GM23338 (cell line): Measurements from ENCODE around the gene SUGCT. TPM values are rescaled to one million over a fixed set of nuclear protein-coding genes. Genes with fewer than 3 reads are reported as not detected.

Experiments used
- ATAC-seq: fragments of 200-7000 bp; cut with Tn5 transposase; 3 replicates; pipeline ENCODE4 v1.9.1; 2020
- DNase-seq: peaks from one replicate; pipeline ENCODE4 v3.0.0-alpha.2; 2015; ENCODE audit warnings: low spot score
- H2AFZ ChIP-seq: fragments of 200-600 bp; sonication (generic); 2 replicates; pipeline ENCODE4 v1.8.0; 2016; ENCODE audit warnings: antibody characterized with exemption, mild to moderate bottlenecking, moderate library complexity
- H3F3A ChIP-seq: fragments of 200-600 bp; sonication (generic); replicated peaks from 2 replicates; pipeline ENCODE4 v1.8.0; 2017; ENCODE audit warnings: antibody characterized with exemption, mixed run types, low read depth
- H3K27ac ChIP-seq: fragments of 200-600 bp; sonication (generic); 2 replicates; pipeline ENCODE4 v1.6.1; 2016; ENCODE audit warnings: low read depth
- H3K27me3 ChIP-seq: fragments of 200-600 bp; sonication (generic); 2 replicates; pipeline ENCODE4 v1.8.0; 2016; ENCODE audit warnings: mild to moderate bottlenecking, mixed run types, moderate library complexity; ENCODE audit not compliant: insufficient read depth
- H3K36me3 ChIP-seq: fragments of 200-600 bp; sonication (generic); 2 replicates; pipeline ENCODE4 v1.8.0; 2016; ENCODE audit warnings: mild to moderate bottlenecking; ENCODE audit not compliant: insufficient read depth
- H3K4me1 ChIP-seq: fragments of 200-600 bp; sonication (generic); 2 replicates; pipeline ENCODE4 v1.8.0; 2016; ENCODE audit warnings: mild to moderate bottlenecking, moderate library complexity; ENCODE audit not compliant: insufficient read depth
- H3K4me2 ChIP-seq: fragments of 200-600 bp; sonication (generic); 2 replicates; pipeline ENCODE4 v1.7.1; 2017; ENCODE audit warnings: mixed run types
- H3K4me3 ChIP-seq: fragments of 200-600 bp; sonication (generic); 2 replicates; pipeline ENCODE4 v1.6.1; 2016; ENCODE audit warnings: mixed run types
- H3K79me2 ChIP-seq: fragments of 200-600 bp; sonication (generic); replicated peaks from 2 replicates; pipeline ENCODE4 v1.8.0; 2017; ENCODE audit warnings: mild to moderate bottlenecking; ENCODE audit not compliant: insufficient read depth
- H3K9me2 ChIP-seq: fragments of 200-600 bp; sonication (generic); 2 replicates; pipeline ENCODE4 v1.8.0; 2017; ENCODE audit not compliant: insufficient read depth
- H4K20me1 ChIP-seq: fragments of 200-600 bp; sonication (generic); replicated peaks from 2 replicates; pipeline ENCODE4 v1.8.0; 2017; ENCODE audit warnings: mild to moderate bottlenecking; ENCODE audit not compliant: insufficient read depth
- H3K27ac Mint-ChIP-seq: 2 replicates; pipeline ENCODE4 v1.8.0; 2020; ENCODE audit warnings: inconsistent platforms, mild to moderate bottlenecking, moderate library complexity, mixed read lengths
- H3K27me3 Mint-ChIP-seq: 3 replicates; pipeline ENCODE4 v1.8.0; 2022; ENCODE audit warnings: low read depth, mild to moderate bottlenecking, moderate library complexity, mixed read lengths, inconsistent platforms; ENCODE audit not compliant: insufficient read depth, poor library complexity
- H3K36me3 Mint-ChIP-seq: 3 replicates; pipeline ENCODE4 v1.8.0; 2021; ENCODE audit warnings: low read depth, mild to moderate bottlenecking, inconsistent platforms, moderate library complexity, mixed read lengths
- H3K4me1 Mint-ChIP-seq: 3 replicates; pipeline ENCODE4 v1.8.0; 2020; ENCODE audit warnings: mild to moderate bottlenecking, inconsistent platforms, mixed read lengths
- H3K4me3 Mint-ChIP-seq: 3 replicates; pipeline ENCODE4 v1.8.0; 2021; ENCODE audit warnings: moderate library complexity, mild to moderate bottlenecking, inconsistent platforms, mixed read lengths
- H3K9me3 Mint-ChIP-seq: 3 replicates; pipeline ENCODE4 v1.8.0; 2020; ENCODE audit warnings: moderate library complexity, mild to moderate bottlenecking, inconsistent platforms, mixed read lengths
- CREB1 ChIP-seq: fragments of 250-450 bp; sonication (Bioruptor Pico); IDR thresholded peaks from 2 replicates; pipeline ENCODE4 v1.5.0; 2020; ENCODE audit warnings: low read depth, mild to moderate bottlenecking, moderate library complexity
- EZH2 ChIP-seq: fragments of 200-600 bp; sonication (generic); IDR thresholded peaks from one replicate; pipeline ENCODE4 v1.8.0; 2017; ENCODE audit warnings: antibody characterized with exemption, mild to moderate bottlenecking, low read depth; ENCODE audit not compliant: unreplicated experiment
- EZH2phosphoT487 ChIP-seq: fragments of 200-600 bp; sonication (generic); IDR thresholded peaks from one replicate; pipeline ENCODE4 v1.8.1; 2018; ENCODE audit warnings: antibody characterized with exemption; ENCODE audit not compliant: unreplicated experiment
- JUNB ChIP-seq: IDR thresholded peaks from one replicate; pipeline ENCODE4 v1.6.1; 2016; ENCODE audit warnings: antibody characterized with exemption; ENCODE audit not compliant: unreplicated experiment
- NANOG ChIP-seq: IDR thresholded peaks from 2 replicates; pipeline ENCODE4 v1.6.1; 2016; ENCODE audit warnings: antibody characterized with exemption, borderline replicate concordance
- POLR2AphosphoS5 ChIP-seq: IDR thresholded peaks from 2 replicates; pipeline ENCODE4 v1.6.1; 2016; ENCODE audit warnings: antibody characterized with exemption, low read depth
- STAT1 ChIP-seq: IDR thresholded peaks from one replicate; pipeline ENCODE4 v1.6.1; 2016; ENCODE audit warnings: antibody characterized with exemption; ENCODE audit not compliant: unreplicated experiment
- ZNF114 ChIP-seq: fragments of 250-450 bp; sonication (Bioruptor Pico); IDR thresholded peaks from 2 replicates; pipeline ENCODE4 v1.5.0; 2020; ENCODE audit warnings: mild to moderate bottlenecking, moderate library complexity
- ZNF331 ChIP-seq: fragments of 250-450 bp; sonication (Bioruptor Pico); IDR thresholded peaks from 2 replicates; pipeline ENCODE4 v1.5.0; 2020; ENCODE audit warnings: low read depth, mild to moderate bottlenecking, moderate library complexity
- polyA plus RNA-seq: library from polyadenylated mRNA; unstranded; fragments of >200 nt; fragmentation: Nextera tagmentation; extraction: Ambion mirVana; gene quantifications from 2 replicates; pipeline ENCODE4 v1.2.1, GENCODE V29; 2016
- total RNA-seq: library from RNA; depleted of rRNA; stranded (reverse); fragments of >200 nt; shearing (Covaris generic); gene quantifications from 2 replicates; pipeline ENCODE4 v1.2.3, GENCODE V29; 2014
- TF ChIP-seq, protein P1 (sequence below): IDR thresholded peaks from one replicate; pipeline ENCODE4 v1.6.1; 2018; ENCODE audit warnings: antibody characterized with exemption; ENCODE audit not compliant: unreplicated experiment
- TF ChIP-seq, protein P2 (sequence below), 2 experiments: fragments of 200-600 bp in 1 of 2; sonication (generic) in 1 of 2; conservative IDR thresholded peaks; 2 replicates each; pipeline versions ENCODE4 v1.5.1 to v1.6.1; 2016 to 2017; ENCODE audit warnings: antibody characterized with exemption in 2 of 2, low read depth in 2 of 2, mild to moderate bottlenecking in 2 of 2, moderate library complexity in 1 of 2
- TF ChIP-seq, protein P3 (sequence below): fragments of 250-450 bp; sonication (Bioruptor Pico); IDR thresholded peaks from 2 replicates; pipeline ENCODE4 v1.5.0; 2020; ENCODE audit warnings: mild to moderate bottlenecking, moderate library complexity
- TF ChIP-seq, protein P4 (sequence below): IDR thresholded peaks from 2 replicates; pipeline ENCODE4 v1.6.1; 2016; ENCODE audit warnings: antibody characterized with exemption

Gene SUGCT
- total and polyA plus RNA-seq, 2 experiments from 2014 or later = 4.2 to 5.6 TPM

DNA sequence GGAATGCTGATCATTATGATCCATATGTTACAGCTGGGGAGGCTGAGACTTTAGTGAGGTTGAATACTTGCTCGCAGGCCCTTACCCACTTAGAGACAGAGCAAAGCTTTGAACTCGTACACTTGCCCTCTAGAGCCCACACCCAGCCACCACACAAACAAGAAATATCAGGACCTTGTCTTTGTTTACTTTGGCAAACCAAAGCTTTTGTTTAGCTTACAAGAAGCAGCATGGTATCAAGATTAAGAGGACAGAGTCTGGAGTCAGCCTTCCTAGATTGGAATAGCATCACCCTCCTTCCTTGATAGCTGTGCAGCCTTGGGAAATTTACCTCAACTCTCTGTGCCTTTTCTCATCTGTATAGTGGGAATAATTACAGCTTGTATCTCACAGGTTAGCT, 477.5 kb downstream of the SUGCT start:
- Mint-ChIP-seq H3K9me3 (no peaks in the 10 kb centered on the region), H3K27ac (no peak overlapping the region)
- H3K36me3 ChIP-seq = no peaks in the 10 kb centered on the region

More for the DNA sequence above, 477.5 kb downstream of the SUGCT start:
- Mint-ChIP-seq H3K4me1 (no peaks in the 10 kb centered on the region), H3K27me3 (no peaks in the 10 kb centered on the region), H3K36me3 (no peaks in the 10 kb centered on the region), H3K4me3 (no peak overlapping the region)
- Histone ChIP-seq H3K4me1 (no peaks in the 10 kb centered on the region), H2AFZ (no peak overlapping the region), H3K4me2 (no peak overlapping the region), H4K20me1 (no peaks in the 10 kb centered on the region), H3F3A (no peaks in the 10 kb centered on the region), H3K79me2 (no peaks in the 10 kb centered on the region), H3K9me2 (peaks cover 3% of the 10 kb centered on the region; the same call in 1 of the 2 replicates), H3K27me3 (no peaks in the 10 kb centered on the region), H3K4me3 (no peak overlapping the region), H3K27ac (no peak overlapping the region)
- DNase-seq (no peak), ATAC-seq (no peak)
- TF ChIP-seq, protein P1, sequence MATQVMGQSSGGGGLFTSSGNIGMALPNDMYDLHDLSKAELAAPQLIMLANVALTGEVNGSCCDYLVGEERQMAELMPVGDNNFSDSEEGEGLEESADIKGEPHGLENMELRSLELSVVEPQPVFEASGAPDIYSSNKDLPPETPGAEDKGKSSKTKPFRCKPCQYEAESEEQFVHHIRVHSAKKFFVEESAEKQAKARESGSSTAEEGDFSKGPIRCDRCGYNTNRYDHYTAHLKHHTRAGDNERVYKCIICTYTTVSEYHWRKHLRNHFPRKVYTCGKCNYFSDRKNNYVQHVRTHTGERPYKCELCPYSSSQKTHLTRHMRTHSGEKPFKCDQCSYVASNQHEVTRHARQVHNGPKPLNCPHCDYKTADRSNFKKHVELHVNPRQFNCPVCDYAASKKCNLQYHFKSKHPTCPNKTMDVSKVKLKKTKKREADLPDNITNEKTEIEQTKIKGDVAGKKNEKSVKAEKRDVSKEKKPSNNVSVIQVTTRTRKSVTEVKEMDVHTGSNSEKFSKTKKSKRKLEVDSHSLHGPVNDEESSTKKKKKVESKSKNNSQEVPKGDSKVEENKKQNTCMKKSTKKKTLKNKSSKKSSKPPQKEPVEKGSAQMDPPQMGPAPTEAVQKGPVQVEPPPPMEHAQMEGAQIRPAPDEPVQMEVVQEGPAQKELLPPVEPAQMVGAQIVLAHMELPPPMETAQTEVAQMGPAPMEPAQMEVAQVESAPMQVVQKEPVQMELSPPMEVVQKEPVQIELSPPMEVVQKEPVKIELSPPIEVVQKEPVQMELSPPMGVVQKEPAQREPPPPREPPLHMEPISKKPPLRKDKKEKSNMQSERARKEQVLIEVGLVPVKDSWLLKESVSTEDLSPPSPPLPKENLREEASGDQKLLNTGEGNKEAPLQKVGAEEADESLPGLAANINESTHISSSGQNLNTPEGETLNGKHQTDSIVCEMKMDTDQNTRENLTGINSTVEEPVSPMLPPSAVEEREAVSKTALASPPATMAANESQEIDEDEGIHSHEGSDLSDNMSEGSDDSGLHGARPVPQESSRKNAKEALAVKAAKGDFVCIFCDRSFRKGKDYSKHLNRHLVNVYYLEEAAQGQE = no peak
- no peak for TF ChIP-seq EZH2
- TF ChIP-seq, protein P2, sequence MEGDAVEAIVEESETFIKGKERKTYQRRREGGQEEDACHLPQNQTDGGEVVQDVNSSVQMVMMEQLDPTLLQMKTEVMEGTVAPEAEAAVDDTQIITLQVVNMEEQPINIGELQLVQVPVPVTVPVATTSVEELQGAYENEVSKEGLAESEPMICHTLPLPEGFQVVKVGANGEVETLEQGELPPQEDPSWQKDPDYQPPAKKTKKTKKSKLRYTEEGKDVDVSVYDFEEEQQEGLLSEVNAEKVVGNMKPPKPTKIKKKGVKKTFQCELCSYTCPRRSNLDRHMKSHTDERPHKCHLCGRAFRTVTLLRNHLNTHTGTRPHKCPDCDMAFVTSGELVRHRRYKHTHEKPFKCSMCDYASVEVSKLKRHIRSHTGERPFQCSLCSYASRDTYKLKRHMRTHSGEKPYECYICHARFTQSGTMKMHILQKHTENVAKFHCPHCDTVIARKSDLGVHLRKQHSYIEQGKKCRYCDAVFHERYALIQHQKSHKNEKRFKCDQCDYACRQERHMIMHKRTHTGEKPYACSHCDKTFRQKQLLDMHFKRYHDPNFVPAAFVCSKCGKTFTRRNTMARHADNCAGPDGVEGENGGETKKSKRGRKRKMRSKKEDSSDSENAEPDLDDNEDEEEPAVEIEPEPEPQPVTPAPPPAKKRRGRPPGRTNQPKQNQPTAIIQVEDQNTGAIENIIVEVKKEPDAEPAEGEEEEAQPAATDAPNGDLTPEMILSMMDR (conservative IDR thresholded peaks at IDR 0.05; ENCODE audit: low read depth in 2 of 2) = no peak
- TF ChIP-seq JUNB = no peak
- TF ChIP-seq POLR2AphosphoS5 = no peak
- no peak for TF ChIP-seq ZNF331
- TF ChIP-seq, protein P3, sequence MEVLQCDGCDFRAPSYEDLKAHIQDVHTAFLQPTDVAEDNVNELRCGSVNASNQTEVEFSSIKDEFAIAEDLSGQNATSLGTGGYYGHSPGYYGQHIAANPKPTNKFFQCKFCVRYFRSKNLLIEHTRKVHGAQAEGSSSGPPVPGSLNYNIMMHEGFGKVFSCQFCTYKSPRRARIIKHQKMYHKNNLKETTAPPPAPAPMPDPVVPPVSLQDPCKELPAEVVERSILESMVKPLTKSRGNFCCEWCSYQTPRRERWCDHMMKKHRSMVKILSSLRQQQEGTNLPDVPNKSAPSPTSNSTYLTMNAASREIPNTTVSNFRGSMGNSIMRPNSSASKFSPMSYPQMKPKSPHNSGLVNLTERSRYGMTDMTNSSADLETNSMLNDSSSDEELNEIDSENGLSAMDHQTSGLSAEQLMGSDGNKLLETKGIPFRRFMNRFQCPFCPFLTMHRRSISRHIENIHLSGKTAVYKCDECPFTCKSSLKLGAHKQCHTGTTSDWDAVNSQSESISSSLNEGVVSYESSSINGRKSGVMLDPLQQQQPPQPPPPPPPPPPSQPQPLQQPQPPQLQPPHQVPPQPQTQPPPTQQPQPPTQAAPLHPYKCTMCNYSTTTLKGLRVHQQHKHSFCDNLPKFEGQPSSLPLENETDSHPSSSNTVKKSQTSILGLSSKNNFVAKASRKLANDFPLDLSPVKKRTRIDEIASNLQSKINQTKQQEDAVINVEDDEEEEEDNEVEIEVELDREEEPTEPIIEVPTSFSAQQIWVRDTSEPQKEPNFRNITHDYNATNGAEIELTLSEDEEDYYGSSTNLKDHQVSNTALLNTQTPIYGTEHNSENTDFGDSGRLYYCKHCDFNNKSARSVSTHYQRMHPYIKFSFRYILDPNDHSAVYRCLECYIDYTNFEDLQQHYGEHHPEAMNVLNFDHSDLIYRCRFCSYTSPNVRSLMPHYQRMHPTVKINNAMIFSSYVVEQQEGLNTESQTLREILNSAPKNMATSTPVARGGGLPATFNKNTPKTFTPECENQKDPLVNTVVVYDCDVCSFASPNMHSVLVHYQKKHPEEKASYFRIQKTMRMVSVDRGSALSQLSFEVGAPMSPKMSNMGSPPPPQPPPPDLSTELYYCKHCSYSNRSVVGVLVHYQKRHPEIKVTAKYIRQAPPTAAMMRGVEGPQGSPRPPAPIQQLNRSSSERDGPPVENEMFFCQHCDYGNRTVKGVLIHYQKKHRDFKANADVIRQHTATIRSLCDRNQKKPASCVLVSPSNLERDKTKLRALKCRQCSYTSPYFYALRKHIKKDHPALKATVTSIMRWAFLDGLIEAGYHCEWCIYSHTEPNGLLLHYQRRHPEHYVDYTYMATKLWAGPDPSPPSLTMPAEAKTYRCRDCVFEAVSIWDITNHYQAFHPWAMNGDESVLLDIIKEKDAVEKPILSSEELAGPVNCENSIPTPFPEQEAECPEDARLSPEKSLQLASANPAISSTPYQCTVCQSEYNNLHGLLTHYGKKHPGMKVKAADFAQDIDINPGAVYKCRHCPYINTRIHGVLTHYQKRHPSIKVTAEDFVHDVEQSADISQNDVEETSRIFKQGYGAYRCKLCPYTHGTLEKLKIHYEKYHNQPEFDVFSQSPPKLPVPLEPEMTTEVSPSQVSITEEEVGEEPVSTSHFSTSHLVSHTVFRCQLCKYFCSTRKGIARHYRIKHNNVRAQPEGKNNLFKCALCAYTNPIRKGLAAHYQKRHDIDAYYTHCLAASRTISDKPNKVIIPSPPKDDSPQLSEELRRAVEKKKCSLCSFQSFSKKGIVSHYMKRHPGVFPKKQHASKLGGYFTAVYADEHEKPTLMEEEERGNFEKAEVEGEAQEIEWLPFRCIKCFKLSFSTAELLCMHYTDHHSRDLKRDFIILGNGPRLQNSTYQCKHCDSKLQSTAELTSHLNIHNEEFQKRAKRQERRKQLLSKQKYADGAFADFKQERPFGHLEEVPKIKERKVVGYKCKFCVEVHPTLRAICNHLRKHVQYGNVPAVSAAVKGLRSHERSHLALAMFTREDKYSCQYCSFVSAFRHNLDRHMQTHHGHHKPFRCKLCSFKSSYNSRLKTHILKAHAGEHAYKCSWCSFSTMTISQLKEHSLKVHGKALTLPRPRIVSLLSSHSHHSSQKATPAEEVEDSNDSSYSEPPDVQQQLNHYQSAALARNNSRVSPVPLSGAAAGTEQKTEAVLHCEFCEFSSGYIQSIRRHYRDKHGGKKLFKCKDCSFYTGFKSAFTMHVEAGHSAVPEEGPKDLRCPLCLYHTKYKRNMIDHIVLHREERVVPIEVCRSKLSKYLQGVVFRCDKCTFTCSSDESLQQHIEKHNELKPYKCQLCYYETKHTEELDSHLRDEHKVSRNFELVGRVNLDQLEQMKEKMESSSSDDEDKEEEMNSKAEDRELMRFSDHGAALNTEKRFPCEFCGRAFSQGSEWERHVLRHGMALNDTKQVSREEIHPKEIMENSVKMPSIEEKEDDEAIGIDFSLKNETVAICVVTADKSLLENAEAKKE (CRISPR knock-in tag) = no peak
- TF ChIP-seq, protein P4, sequence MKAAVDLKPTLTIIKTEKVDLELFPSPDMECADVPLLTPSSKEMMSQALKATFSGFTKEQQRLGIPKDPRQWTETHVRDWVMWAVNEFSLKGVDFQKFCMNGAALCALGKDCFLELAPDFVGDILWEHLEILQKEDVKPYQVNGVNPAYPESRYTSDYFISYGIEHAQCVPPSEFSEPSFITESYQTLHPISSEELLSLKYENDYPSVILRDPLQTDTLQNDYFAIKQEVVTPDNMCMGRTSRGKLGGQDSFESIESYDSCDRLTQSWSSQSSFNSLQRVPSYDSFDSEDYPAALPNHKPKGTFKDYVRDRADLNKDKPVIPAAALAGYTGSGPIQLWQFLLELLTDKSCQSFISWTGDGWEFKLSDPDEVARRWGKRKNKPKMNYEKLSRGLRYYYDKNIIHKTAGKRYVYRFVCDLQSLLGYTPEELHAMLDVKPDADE = no peak
- TF ChIP-seq EZH2phosphoT487 = no peak
- TF ChIP-seq CREB1 = no peak
- no peak for TF ChIP-seq STAT1
- TF ChIP-seq NANOG = no peak
- no peak for TF ChIP-seq ZNF114 (CRISPR knock-in tag)
